ENCODE measurements around the gene TULP4. TPM values are rescaled to one million over a fixed set of nuclear protein-coding genes. Genes with fewer than 3 reads are reported as not detected.
"Not testable (repeated sequence)": the region's sequence is repeated elsewhere in the genome, so short reads cannot be mapped to it uniquely, and the experiment has no call there.

The TULP4 gene
- polyA plus RNA-seq, 10 donors: 13.1 to 21.9 (median 17.9) TPM

GRCh38 chr6:158389193-158389919, 77.1 kb downstream of the TULP4 start:
- DNase-seq: no peak

DNA sequence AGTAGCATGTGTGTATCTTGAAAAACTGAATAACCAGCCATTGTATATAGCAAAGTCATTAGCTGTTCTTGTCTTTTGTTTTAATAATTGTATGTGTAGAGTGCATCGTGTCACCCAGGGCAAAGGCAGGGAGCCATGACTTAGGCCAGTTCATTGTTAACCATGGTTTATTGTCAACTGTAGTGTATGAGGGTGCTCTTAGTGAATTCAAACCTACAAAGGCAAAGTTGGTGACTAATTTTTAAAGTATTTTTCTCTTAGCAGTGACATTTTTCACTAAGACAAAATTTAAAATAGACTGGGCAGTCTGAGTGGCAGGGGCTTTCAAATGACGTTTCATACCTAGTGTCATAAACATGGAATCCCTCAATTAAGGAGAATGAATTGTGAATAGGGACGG, 79.0 kb downstream of the TULP4 start:
- no peak for DNase-seq

- DNase-seq: not testable (repeated sequence)
These were observed 79.7 kb downstream of the TULP4 start for GRCh38 chr6:158391977-158392376.

DNA sequence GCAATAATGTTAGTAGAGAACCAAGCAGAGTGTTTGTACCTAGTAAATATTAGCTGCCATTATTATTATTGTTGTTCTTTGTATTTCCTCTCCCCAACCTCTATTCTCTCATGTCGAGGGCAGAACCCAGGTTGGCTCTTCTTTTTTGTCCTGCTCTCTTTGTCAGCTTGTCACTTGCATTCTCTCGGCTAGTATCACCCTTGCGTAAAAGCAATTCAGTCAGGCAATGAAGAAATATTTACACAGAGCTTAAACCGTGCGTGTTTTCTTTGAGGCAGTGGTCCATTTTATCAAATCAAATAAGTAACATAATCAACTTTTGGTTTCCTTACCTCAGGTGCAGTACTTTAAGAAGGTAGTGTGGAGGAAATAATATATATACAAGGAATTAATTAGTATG, 83.9 kb downstream of the TULP4 start:
- no peak for DNase-seq

DNA sequence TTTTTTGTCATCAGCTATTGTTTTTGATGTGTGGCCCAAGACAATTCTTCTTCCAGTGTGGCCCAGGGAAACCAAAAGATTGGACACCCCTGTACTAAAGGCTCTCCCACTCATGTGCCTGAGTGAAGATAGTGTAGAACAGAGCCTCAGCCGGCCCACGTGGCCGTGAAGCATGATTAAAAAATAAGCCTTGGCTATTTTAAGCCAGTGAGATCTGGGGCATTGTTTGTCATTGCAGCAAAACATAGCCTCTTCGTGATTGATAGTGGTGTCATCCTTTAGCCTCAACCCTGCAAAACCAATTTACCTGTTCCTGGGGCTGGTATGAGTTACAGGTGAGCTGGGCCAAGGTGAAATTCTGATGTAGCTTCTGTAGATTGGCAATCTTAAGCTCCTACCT, 85.3 kb downstream of the TULP4 start:
- no peak for DNase-seq

DNA sequence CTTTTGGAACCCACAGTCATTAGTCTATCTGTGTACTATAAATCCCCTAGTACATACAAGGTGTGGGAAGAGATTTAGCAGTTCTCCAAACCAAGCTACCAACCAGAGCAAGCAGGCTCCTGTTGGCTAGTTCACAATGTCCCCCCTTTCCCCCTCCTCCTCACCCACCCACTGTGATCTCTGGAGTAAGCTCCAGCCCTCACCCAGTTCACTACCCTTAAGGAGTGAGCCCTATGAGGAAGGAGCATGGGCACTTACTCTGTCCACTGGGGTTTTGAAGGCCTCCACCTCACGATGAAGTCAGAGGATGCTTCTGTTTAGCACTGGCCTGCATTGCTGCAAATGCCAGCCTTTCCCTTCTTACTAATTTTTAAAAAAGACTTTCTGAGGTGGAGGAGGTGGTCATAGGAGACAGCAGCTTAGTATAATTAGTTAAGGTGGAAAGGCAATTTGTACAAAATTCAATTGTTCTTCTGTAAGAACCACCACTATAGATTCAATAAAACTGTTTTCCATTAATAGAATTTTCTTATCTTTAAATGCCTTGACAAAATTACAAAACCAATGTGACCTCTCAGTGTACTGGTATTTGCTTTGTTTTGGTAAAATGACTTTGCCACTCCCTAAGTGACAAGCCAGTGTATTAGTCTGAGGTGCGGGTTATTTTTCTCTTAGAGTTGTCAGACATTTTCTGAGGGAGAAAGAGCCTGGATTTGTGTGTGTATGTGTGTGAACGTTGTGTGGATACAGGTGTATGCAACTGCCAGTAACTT, 86.2 kb downstream of the TULP4 start:
- no peak for DNase-seq

DNA sequence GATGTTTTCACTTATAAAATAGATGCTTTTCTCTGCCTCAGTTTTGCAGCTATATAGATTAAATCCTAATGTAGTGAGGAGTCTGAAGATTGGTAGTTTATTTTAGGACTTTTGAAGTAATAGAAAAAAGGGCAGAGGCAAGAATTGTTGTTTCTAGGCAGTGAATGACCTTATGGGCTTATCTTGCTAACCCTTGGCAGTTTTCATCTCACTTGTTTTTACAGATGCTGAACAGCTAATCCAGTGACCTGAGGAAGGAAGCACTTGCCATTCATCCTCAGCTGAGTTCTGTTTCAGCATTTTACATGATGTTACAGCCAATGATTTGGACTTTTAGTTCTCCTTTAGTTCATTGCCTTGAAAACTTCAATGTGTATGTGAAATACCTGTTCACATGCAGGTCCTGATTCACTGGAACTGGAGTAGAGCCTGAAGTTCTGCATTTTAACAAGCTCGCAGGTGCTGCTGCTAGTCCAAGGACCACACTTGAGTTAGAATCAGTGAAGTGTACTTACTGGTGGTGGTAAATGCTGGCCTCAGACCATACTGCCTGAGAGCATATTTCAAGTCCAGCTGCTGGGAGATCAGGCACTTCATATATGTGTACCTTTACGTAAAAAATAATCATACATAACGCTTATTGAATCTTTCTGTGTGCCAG, 86.9 kb downstream of the TULP4 start:
- no peak for DNase-seq

- DNase-seq: no peak
These were observed 89.9 kb downstream of the TULP4 start for GRCh38 chr6:158402184-158402583.

- peak; percentile 17 to 43 (median 38) for DNase-seq
These were observed 93.1 kb downstream of the TULP4 start for GRCh38 chr6:158405321-158405831.

- peak in 1 of 3 donors; percentile 22 for DNase-seq
These were observed 93.7 kb downstream of the TULP4 start for GRCh38 chr6:158405933-158406332.

GRCh38 chr6:158406736-158407135, 94.5 kb downstream of the TULP4 start:
- DNase-seq: no peak

DNA sequence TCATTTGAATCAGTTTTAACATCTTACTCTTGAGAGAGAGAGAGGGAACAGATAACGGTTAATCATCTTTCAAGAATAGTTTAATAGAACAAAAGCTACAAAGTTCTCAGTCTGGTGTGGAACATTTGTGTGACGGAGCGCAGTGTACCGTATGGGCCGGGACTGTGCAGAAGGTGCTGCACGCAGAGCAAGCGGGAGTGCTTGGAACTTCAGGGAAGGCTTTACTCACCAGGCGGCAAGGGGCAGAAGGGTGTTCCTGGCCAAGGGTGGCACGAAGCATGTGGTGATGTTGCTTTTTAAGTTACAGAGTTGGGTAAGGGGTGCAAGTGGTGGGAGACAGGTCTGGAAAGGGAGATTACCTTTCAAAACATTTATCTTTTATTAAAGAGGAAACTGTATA, 95.7 kb downstream of the TULP4 start:
- DNase-seq: no peak

- peak; percentile 44 to 78 (median 63) for DNase-seq
These were observed 96.4 kb downstream of the TULP4 start for GRCh38 chr6:158408552-158409130.

- DNase-seq: peak; percentile 15 to 63 (median 23)
These were observed 97.2 kb downstream of the TULP4 start for GRCh38 chr6:158409451-158409850.

DNA sequence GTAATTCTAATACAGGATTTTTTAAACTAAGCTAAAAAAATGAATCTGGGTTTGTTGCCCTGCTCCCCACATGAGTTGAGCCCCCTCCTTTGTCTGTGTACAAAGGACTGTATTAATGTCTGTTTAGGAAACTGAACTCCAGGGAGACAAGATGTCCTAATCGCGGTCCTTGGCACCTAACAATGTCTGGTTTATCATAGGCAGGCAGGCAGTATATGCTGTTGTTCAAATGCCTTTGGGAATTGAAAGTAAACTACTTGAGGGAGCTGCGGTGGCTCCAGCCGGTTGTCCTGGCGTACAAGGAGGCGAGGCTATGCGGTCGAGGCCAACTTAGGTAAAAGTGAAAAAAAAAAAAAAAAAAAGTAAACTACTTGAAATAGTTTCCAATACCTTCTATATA, 98.5 kb downstream of the TULP4 start:
- no peak for DNase-seq

DNA sequence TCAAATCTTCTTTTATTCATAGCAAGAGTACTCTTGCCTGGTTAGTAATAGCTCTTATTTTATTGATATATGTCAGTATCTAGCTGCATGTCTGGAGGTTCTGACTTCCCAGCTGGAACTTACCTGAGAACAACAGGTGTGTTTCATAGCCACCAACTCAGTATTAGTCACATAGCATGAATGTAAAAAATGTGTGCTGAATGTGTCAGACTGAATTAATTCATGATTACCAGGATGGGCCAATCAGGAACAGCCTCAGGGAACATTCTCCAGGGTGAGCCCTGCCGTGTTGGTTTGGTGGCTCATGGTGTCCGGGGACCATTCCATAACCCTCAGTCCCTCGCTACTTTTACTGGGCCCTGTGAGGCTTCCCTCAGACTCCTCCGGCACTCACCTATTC, 99.7 kb downstream of the TULP4 start:
- DNase-seq: no peak

- no peak for DNase-seq
These were observed 100.8 kb downstream of the TULP4 start for GRCh38 chr6:158413028-158413427.

- DNase-seq: no peak
These were observed 101.7 kb downstream of the TULP4 start for GRCh38 chr6:158413814-158414565.

DNA sequence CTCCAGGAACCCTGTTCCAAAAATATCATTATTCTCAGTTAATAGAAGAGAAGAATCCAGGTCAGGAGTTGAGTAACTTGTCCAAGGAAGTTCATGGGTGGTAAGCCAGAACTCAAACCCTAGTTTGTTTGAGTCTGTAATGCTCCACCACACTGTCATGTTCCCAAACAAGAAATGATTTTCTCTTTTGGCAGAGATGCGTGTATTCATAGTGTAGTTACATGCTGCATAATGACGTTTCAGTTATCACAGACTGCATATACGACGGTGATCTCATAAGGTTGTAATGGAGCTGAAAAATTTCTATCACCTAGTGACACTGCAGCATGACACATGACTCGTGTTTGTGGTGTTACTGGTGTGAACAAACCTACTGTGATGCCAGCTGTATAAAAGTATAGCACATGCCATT, 102.6 kb downstream of the TULP4 start:
- DNase-seq: peak in 1 of 3 donors; percentile 26

- DNase-seq: no peak
These were observed 103.4 kb downstream of the TULP4 start for GRCh38 chr6:158415666-158416065.
